K562 (cell line): Measurements from ENCODE around the gene ST7. TPM values are rescaled to one million over a fixed set of nuclear protein-coding genes. Genes with fewer than 3 reads are reported as not detected.
A peak's percentile ranks its signal among the peaks of the same experiment; 100 is the strongest.

Source experiments
- ARNT ChIP-seq, 2 experiments: fragments of 450-650 bp; IDR thresholded peaks; 2 replicates each; pipeline ENCODE4 v1.6.1; 2016; ENCODE audit warnings: mild to moderate bottlenecking in 1 of 2
- ETV1 ChIP-seq: fragments of 450-650 bp; conservative IDR thresholded peaks from 2 replicates; pipeline ENCODE4 v1.6.1; 2016; ENCODE audit warnings: missing genetic modification characterization, control low read depth, low read depth, missing compliant biosample characterization
- FOSL1 ChIP-seq: fragments of 200-800 bp; sonication (Bioruptor generic); conservative IDR thresholded peaks from 2 replicates; pipeline ENCODE4 v1.6.1; 2016; ENCODE audit warnings: missing genetic modification characterization, missing compliant biosample characterization
- FOXK2 ChIP-seq, 2 experiments: fragments of 450-650 bp; IDR thresholded peaks in 1 of 2; conservative IDR thresholded peaks in 1 of 2; 2 replicates each; pipeline ENCODE4 v1.6.1; 2016; ENCODE audit warnings: low read depth in 2 of 2, mild to moderate bottlenecking in 1 of 2
- NFRKB ChIP-seq: fragments of 450-650 bp; IDR thresholded peaks from 2 replicates; pipeline ENCODE4 v1.6.1; 2016; ENCODE audit warnings: low read depth
- NKRF ChIP-seq: fragments of 450-650 bp; IDR thresholded peaks from 2 replicates; pipeline ENCODE4 v1.6.1; 2016; ENCODE audit warnings: borderline replicate concordance
- SAP30 ChIP-seq: fragments of 200-600 bp; sonication (generic); IDR thresholded peaks from 2 replicates; pipeline ENCODE4 v1.6.1; 2012; ENCODE audit warnings: borderline replicate concordance, low read depth, mild to moderate bottlenecking, moderate library complexity, low read length, control low read depth, inconsistent platforms; ENCODE audit not compliant: insufficient read depth, poor library complexity, severe bottlenecking
- ZFX ChIP-seq: sonication (generic); formaldehyde crosslinking; IDR thresholded peaks from 2 replicates; pipeline ENCODE4 v1.8.0; 2022; ENCODE audit warnings: mild to moderate bottlenecking, missing genetic modification reagents, moderate library complexity
- ZNF197 ChIP-seq: fragments of 200-800 bp; sonication (Bioruptor generic); IDR thresholded peaks from 2 replicates; pipeline ENCODE4 v1.6.1; 2016; ENCODE audit warnings: low read depth, missing genetic modification characterization, missing compliant biosample characterization
- ZNF609 ChIP-seq: sonication (generic); formaldehyde crosslinking; IDR thresholded peaks from 2 replicates; pipeline ENCODE4 v1.8.1; 2023; ENCODE audit warnings: missing genetic modification reagents, mild to moderate bottlenecking, borderline replicate concordance
- polyA plus RNA-seq, 8 experiments: library from polyadenylated mRNA; depleted of rRNA in 4 of 8; stranded (reverse) in 5 of 8; unstranded in 3 of 8; fragments of >200 nt; fragmentation: Nextera tagmentation in 2 of 8; fragmentation: Illumina TruSeq in 1 of 8; extraction: Ambion mirVana in 2 of 8; extraction: Trizol in 1 of 8; gene quantifications; 2 replicates each; pipeline versions ENCODE4 v1.2.1 to v1.2.3, GENCODE V29; 2011 to 2014; ENCODE audit warnings: inconsistent platforms in 1 of 8, missing spikeins in 1 of 8
- total RNA-seq, 7 experiments: library from RNA; depleted of rRNA in 6 of 7; stranded (reverse); fragments of >200 nt in 6 of 7; fragmentation: Illumina TruSeq in 2 of 7; extraction: Trizol in 2 of 7; gene quantifications; 2 replicates each; pipeline versions ENCODE4 v1.2.1 to v1.2.3, GENCODE V29; 2011 to 2021; ENCODE audit warnings: low replicate concordance in 1 of 7
- TF ChIP-seq, protein P1 (sequence below): sonication (generic); formaldehyde crosslinking; IDR thresholded peaks from 2 replicates; pipeline ENCODE4 v1.9.0; 2022; ENCODE audit warnings: mild to moderate bottlenecking, missing genetic modification reagents
- TF ChIP-seq, protein P2 (sequence below): fragments of 450-650 bp; IDR thresholded peaks from 2 replicates; pipeline ENCODE4 v1.6.1; 2016
- TF ChIP-seq, protein P3 (sequence below): sonication (generic); formaldehyde crosslinking; IDR thresholded peaks from 2 replicates; pipeline ENCODE4 v1.9.0; 2022; ENCODE audit warnings: mild to moderate bottlenecking, missing genetic modification reagents
- TF ChIP-seq, protein P4 (sequence below): fragments of 200-800 bp; sonication (Bioruptor generic); IDR thresholded peaks from 2 replicates; pipeline ENCODE4 v1.6.1; 2017; ENCODE audit warnings: missing genetic modification characterization, missing compliant biosample characterization

The ST7 gene
- total and polyA plus RNA-seq, 9 of the 15 experiments (the other 6 are each of a cell fraction or from before 2014, with no cell fraction given) = 23.9 to 56.3 (median 36.9) TPM

DNA sequence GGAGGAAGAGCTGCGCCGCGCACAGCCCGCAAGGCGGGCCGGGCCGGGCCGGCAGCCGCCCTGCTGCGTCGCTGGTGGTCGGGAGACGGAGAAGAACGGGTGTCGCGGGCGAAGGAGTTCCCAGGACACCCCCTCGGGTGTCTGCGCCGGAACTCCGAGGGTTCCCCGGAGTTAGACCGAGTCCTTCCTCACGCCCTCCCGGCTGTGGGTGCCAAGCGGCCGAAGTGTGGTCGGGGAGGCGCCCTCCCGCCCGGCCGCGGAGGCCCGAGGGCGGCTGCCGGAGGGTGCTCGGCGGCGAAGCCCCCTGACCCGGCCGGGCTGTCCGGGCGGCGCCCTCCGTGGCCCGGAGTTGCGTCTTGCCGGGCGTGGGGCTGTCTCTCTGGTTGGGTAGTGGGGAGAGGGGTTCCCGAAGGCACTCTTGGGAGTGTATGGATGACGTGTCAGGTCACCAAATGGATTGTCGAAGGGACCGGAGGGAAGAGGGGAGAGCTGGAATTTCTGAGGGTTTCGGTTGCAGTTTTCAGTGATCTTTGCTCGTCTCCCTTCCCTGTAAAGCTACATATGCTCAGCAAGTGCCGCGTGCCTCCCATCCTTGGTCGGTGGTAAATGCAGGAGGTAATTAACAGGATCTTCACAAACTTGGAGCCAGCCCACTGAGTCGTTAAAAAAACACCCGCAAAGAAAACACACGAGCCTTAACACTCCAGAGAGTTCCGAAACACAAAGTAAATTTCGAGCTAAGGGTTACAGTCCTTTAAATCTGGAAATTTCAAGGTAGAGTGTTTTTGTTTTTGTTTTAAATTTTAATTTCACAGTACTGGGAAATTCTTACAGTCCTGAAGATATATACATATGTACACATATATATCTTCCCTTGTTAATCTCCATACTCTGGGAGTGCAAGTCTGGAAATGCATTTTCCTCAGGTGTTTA, 871 bp downstream of the ST7 start (continued):
- TF ChIP-seq, protein P1, sequence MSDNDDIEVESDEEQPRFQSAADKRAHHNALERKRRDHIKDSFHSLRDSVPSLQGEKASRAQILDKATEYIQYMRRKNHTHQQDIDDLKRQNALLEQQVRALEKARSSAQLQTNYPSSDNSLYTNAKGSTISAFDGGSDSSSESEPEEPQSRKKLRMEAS (CRISPR knock-in tag) = peak; percentile 43; the same call in 1 of the 2 replicates
- TF ChIP-seq ARNT (IDR thresholded peaks at IDR 0.05) (peak in 1 of 2 experiments; percentile 49; a peak in 1 of 4 replicates), NKRF (peak; percentile 73; the same call in 1 of the 2 replicates), ZFX (CRISPR knock-in tag) (peak; percentile 71), FOXK2 (conservative IDR thresholded peaks at IDR 0.05 in 1 of 2, IDR thresholded peaks at IDR 0.05 in 1 of 2; ENCODE audit: low read depth in 2 of 2) (peak; percentile 36 to 83; a peak in 2 of 4 replicates), ZNF197 (CRISPR knock-in tag) (no peak), ZNF609 (CRISPR knock-in tag) (peak; percentile 87), NFRKB (peak; percentile 70; the same call in 1 of the 2 replicates), ETV1 (tag) (peak; percentile 66), SAP30 (peak; percentile 80), FOSL1 (tag) (peak; percentile 94)
- TF ChIP-seq, protein P2, sequence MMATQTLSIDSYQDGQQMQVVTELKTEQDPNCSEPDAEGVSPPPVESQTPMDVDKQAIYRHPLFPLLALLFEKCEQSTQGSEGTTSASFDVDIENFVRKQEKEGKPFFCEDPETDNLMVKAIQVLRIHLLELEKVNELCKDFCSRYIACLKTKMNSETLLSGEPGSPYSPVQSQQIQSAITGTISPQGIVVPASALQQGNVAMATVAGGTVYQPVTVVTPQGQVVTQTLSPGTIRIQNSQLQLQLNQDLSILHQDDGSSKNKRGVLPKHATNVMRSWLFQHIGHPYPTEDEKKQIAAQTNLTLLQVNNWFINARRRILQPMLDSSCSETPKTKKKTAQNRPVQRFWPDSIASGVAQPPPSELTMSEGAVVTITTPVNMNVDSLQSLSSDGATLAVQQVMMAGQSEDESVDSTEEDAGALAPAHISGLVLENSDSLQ = peak; percentile 14; the same call in 1 of the 2 replicates
- TF ChIP-seq, protein P3, sequence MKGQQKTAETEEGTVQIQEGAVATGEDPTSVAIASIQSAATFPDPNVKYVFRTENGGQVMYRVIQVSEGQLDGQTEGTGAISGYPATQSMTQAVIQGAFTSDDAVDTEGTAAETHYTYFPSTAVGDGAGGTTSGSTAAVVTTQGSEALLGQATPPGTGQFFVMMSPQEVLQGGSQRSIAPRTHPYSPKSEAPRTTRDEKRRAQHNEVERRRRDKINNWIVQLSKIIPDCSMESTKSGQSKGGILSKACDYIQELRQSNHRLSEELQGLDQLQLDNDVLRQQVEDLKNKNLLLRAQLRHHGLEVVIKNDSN (CRISPR knock-in tag) = no peak
- TF ChIP-seq, protein P4, sequence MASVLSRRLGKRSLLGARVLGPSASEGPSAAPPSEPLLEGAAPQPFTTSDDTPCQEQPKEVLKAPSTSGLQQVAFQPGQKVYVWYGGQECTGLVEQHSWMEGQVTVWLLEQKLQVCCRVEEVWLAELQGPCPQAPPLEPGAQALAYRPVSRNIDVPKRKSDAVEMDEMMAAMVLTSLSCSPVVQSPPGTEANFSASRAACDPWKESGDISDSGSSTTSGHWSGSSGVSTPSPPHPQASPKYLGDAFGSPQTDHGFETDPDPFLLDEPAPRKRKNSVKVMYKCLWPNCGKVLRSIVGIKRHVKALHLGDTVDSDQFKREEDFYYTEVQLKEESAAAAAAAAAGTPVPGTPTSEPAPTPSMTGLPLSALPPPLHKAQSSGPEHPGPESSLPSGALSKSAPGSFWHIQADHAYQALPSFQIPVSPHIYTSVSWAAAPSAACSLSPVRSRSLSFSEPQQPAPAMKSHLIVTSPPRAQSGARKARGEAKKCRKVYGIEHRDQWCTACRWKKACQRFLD (CRISPR knock-in tag) = peak; percentile 92
